GM12875 (cell line): Measurements from ENCODE around the gene WDR53.

Experiments used
- H3K4me3 ChIP-seq: one replicate; pipeline ENCODE4 v1.5.1; 2011; ENCODE audit warnings: low read depth, low read length, control low read depth
- CTCF ChIP-seq: IDR thresholded peaks from 2 replicates; pipeline ENCODE4 v1.5.1; 2011; ENCODE audit warnings: low read depth, mild to moderate bottlenecking, control low read depth, inconsistent platforms, low read length, moderate library complexity, borderline replicate concordance; ENCODE audit not compliant: insufficient read depth

The WDR53 gene

GRCh38 chr3:196546537-196546936 is 21.8 kb downstream of the WDR53 start:
- no peak overlapping the region for H3K4me3 ChIP-seq
- TF ChIP-seq CTCF: no peak

GRCh38 chr3:196544491-196544992 is 23.8 kb downstream of the WDR53 start:
- no peak overlapping the region for H3K4me3 ChIP-seq
- TF ChIP-seq CTCF: no peak

GRCh38 chr3:196541684-196542445 is 26.5 kb downstream of the WDR53 start:
- no peak for TF ChIP-seq CTCF
- no peak overlapping the region for H3K4me3 ChIP-seq

GRCh38 chr3:196537319-196537984 is 30.9 kb downstream of the WDR53 start:
- H3K4me3 ChIP-seq: no peak overlapping the region
- TF ChIP-seq CTCF: peak; percentile 56; the same call in 1 of the 2 replicates

- TF ChIP-seq CTCF: no peak
- no peak overlapping the region for H3K4me3 ChIP-seq
Observed at GRCh38 chr3:196533260-196533681, 35.1 kb downstream of the WDR53 start.

- TF ChIP-seq CTCF: no peak
Observed at GRCh38 chr3:196531418-196531817, 36.9 kb downstream of the WDR53 start.

More at GRCh38 chr3:196531418-196531817, 36.9 kb downstream of the WDR53 start:
- H3K4me3 ChIP-seq: no peak overlapping the region
